COLO668 (cell line): ENCODE data around the gene SCG2.

Source experiments
- DNase-seq: peaks from one replicate; lab custom pipeline; 2025; ENCODE audit not compliant: unreplicated experiment; lab: John Stamatoyannopoulos, UW

SCG2 gene

DNA sequence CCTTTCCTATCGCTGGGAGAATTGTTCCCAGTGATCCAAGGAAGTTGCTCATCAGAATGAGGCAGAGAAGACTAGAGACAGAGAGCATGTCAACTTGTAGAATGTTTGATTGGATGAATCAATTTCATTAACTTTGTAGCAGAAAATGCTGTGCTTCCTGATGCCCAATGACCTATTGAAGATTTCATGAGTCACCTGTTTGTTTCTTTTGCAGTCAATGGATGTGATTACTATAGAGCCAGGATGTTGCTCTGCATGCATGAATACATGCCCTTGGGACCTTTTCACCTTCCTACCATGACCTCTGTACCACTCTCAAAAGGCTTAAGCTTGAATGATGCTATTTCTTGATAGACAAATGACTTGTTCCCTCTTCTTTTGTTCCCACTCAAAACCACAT, 23.3 kb downstream of the SCG2 start:
- DNase-seq: no peak

DNA sequence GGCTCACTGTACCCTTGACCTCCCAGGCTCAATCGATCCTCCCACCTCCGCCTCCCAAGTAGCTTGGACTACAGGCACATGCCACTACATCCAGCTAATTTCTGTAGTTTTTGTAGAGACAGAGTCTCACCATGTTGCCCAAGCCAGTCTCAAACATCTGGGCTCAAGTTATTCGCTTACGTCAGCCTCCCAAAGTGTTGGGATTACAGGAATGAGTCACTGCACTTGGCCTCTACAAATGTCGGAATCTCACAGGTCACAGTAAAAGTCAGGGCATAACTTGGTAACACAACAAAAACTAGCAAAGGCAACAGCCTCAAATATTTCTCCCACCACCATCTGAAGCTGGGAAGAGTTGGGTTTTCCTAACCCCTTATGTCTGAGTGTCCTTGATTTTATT, 25.3 kb downstream of the SCG2 start:
- DNase-seq: no peak

DNA sequence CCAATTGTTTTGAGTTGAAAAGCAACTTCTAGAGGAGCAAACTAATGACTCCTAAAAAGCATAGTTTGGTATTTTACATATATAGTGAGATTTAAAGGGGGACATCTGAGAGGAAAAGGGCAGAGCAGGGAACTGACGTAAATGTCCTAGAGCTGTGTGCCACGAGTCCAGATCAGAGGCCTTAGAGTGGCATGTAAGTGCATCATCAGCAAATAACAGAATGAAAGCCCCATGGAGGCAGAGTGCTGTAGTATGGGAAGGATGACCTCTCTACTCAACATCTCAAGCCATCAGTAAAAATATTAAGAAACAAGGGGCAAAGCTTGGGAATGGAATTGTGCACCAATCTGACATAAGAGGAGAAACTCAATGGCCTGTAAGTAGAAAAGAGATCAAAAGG, 31.4 kb downstream of the SCG2 start:
- DNase-seq: no peak

DNA sequence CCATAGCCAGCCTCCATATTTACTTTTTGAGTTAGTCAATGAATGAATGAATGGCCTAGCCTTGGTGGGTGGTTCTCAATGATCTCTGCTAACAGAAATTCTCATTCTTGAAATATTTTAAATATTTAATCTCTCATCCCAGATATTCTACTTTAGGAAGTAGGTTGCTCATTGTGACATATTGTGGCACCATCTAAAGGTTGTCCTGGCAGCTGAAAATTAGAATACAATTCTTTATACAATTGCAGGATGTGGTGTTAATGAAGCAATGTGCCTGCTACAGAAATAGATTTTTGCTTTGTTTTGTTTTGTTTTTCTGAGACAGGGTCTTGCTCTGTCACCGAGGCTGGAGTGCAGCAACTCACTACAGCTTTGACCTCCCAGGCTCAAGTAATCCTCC, 35.8 kb downstream of the SCG2 start:
- no peak for DNase-seq

DNA sequence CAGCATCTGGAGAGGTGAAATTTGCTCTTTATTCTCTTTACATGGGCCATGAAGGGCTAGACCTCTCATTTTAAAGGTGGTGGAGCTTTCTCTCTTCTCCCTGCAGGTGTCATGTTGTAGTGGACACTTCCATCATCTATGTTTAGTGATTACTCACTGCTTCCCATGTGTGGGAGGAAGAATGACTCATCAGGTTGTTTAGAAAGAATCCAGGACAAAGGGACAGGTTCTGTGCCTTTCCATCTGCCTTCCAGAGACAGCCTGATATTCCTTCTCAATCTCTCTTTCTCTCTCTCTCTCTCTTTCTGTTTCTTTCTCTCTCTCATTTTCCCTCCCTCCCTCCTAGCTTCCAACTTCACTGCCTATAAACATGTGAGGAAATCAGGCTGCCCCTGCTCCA, 38.7 kb downstream of the SCG2 start:
- DNase-seq: peak; percentile 54

DNA sequence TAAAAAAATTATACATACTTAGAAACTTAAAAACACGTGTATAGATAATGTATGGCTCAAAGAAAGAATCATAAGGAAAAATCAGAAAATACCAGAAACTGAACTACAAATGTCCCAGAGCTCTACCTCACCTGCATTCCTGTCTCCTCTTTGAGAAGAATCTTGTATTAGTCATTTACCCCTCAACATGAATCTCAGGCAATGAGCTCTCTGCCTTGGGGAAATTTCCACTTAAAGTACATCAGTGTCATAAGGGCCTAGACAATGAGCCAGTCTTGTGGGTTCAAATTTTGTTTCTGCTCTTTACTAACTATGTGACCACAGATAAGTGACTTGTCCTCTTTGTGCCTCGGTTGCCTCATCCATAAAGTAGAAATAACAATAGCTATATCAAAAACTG, 40.1 kb downstream of the SCG2 start:
- DNase-seq: no peak

DNA sequence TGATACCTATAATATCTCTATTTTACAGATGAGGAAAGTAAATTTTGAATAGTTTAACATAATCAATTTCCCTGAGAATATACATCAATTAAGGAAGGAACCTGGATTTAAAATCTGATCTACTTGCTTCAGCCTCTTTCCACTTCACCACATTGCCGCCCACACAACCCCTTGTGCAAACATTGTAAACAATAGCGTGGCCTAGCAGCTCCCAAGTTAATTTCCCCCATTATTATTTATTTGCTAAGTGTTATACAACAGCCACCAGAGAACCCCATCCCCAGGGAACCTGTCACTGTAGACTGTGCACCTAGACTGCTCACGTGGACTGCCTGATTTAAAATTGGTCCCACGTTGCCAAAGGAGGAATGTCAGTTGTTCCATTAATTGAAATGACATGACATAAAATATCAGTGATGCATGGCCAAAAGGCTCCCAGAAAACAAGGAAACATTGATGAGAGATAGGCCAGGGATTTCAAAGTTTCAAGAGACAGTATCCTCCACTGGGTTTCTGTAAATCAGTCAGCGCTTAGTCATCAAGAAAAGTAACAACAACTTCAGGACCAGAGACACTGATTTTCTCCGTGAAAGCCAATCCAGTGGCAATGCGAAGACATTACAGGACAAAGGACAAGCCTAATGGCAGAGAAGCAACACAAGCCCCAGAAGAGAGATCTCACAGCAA, 41.3 kb downstream of the SCG2 start:
- DNase-seq: peak; percentile 65

DNA sequence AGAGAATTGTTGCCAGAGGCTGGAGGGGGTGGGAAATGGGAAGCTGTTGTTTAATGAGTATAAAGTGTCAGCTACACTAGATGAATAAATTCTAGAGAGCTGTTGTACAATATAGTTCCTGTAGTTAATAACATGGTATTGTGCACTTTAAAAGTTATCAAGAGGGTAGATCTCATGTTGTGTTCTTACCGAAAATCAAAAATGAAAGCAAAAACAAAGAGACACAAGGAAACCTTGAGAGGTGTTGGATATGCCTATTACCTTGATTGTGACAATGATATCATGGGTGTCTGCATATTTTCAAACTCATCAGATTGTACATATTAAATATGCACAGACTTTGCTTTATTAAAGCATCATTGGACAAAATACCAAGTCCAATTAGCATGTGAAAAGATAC, 43.2 kb downstream of the SCG2 start:
- DNase-seq: no peak

DNA sequence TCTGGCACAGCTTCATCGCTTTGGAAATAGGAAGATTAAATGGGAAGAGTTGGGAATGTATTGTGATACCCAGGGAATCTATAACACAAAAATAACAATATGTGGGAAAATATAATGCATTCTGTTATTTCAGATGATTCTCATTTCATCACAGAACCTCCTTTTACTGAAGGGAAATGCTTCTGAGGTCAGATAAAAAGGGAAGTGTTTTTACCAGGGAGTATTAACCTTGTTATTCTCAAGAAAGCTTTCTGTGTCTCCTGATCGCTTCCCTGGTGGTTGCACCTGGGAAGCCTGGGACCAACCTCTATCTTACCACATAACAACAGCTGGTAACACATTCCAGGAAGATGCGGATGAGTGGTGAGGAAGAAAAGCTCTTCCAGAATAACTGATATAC, 47.2 kb downstream of the SCG2 start:
- DNase-seq: no peak

DNA sequence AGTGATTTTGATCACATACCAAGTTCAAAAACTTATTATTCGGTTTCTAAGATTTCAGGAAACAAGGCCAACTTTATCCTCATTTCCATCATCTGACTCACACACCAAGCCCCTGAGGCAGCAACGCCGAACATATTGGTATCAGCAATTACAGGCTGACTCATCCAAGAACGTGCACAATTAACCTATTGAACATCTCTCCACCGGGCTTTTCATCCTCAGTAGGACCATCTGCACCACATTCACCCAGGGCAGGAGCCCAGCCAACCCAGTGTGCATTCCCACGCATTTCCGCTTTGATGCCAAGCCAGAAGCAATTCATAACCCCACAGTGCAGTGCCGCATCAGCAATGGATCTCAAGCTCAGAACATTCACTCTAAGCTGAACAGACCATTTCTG, 52.9 kb downstream of the SCG2 start:
- DNase-seq: no peak

DNA sequence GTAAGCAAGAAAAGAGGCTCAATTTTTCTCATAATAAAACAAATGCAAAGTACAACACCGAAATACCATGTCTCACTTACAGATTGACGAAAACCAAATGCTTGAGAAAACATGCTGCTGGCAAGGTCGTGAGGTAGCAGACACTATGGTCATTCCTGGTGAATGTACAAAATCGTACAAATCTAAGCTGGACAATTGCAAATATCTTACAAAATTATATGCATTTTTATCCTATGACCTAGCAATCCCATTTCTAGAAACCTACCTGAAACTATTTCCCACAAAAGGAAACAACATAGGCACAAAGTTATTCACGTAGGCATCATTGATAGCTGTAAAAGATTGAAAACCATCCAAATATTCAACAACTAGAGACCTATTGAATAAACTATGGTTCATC, 54.0 kb downstream of the SCG2 start:
- no peak for DNase-seq
